ENCODE data around the gene COQ4.
A peak's percentile ranks its signal among the peaks of the same experiment; 100 is the strongest.

DNA sequence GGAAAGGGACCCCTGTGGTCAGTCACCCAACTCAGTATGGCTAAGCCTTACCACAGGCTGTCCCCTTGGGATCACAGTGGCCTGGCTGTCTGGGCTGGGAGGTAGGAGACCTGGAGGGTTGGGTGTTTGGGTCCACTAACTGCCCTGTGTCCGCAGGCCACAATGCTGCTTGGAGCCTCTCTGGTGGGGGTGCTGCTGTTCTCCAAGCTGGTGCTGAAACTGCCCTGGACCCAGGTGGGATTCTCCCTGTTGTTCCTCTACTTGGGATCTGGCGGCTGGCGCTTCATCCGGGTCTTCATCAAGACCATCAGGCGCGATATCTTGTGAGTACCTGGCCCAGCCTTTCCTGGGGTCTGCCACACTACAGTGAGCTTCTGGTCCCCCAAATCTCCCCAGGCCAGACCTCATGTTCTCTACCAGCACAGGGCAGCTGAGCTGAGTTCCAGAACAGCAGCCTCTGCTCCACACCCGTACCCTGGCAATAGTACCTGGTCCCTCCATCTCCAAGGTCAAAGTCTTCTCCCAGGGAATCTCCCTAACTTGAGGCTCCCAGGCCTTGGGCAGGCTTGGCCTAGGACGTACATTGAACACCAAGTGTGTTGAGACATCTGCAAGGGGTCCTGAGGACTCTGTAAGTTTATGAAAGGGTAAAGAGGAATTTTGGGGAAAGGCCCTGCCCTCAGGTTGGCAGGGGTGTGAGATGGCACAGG, 20.5 kb downstream of the COQ4 start:
- TF ChIP-seq, protein P1, sequence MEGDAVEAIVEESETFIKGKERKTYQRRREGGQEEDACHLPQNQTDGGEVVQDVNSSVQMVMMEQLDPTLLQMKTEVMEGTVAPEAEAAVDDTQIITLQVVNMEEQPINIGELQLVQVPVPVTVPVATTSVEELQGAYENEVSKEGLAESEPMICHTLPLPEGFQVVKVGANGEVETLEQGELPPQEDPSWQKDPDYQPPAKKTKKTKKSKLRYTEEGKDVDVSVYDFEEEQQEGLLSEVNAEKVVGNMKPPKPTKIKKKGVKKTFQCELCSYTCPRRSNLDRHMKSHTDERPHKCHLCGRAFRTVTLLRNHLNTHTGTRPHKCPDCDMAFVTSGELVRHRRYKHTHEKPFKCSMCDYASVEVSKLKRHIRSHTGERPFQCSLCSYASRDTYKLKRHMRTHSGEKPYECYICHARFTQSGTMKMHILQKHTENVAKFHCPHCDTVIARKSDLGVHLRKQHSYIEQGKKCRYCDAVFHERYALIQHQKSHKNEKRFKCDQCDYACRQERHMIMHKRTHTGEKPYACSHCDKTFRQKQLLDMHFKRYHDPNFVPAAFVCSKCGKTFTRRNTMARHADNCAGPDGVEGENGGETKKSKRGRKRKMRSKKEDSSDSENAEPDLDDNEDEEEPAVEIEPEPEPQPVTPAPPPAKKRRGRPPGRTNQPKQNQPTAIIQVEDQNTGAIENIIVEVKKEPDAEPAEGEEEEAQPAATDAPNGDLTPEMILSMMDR (IDR thresholded peaks at IDR 0.05; ENCODE audit: insufficient read depth, low read length) = no peak
- no peak for TF ChIP-seq POLR2AphosphoS5 (IDR thresholded peaks at IDR 0.05; ENCODE audit: low read depth)
- TF ChIP-seq, protein P2, sequence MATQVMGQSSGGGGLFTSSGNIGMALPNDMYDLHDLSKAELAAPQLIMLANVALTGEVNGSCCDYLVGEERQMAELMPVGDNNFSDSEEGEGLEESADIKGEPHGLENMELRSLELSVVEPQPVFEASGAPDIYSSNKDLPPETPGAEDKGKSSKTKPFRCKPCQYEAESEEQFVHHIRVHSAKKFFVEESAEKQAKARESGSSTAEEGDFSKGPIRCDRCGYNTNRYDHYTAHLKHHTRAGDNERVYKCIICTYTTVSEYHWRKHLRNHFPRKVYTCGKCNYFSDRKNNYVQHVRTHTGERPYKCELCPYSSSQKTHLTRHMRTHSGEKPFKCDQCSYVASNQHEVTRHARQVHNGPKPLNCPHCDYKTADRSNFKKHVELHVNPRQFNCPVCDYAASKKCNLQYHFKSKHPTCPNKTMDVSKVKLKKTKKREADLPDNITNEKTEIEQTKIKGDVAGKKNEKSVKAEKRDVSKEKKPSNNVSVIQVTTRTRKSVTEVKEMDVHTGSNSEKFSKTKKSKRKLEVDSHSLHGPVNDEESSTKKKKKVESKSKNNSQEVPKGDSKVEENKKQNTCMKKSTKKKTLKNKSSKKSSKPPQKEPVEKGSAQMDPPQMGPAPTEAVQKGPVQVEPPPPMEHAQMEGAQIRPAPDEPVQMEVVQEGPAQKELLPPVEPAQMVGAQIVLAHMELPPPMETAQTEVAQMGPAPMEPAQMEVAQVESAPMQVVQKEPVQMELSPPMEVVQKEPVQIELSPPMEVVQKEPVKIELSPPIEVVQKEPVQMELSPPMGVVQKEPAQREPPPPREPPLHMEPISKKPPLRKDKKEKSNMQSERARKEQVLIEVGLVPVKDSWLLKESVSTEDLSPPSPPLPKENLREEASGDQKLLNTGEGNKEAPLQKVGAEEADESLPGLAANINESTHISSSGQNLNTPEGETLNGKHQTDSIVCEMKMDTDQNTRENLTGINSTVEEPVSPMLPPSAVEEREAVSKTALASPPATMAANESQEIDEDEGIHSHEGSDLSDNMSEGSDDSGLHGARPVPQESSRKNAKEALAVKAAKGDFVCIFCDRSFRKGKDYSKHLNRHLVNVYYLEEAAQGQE (IDR thresholded peaks at IDR 0.05; ENCODE audit: insufficient replicate concordance, low read depth) = peak; percentile 81
